SK-N-SH (cell line): ENCODE results near the gene PGP. TPM values are rescaled to one million over a fixed set of nuclear protein-coding genes. Genes with fewer than 3 reads are reported as not detected.

ENCODE experiments used
- CTCF ChIA-PET: fragments of 300-600, 350-600 bp; formaldehyde crosslinking; extraction: SDS; loops from one replicate; lab custom pipeline; 2021; lab: Yijun Ruan, JAX
- POLR2A ChIA-PET: fragments of 350-600 bp; sonication (Branson Sonifier 250); formaldehyde crosslinking; extraction: SDS; loops from one replicate; lab custom pipeline; 2020; ENCODE audit warnings: antibody characterized with exemption, inconsistent platforms; lab: Yijun Ruan, JAX
- DNase-seq: peaks from one replicate; pipeline ENCODE4 v3.0.0; 2012
- H2AFZ ChIP-seq: fragments of 200-600 bp; sonication (generic); 2 replicates; pipeline ENCODE4 v1.8.1; 2016; ENCODE audit warnings: antibody characterized with exemption, mild to moderate bottlenecking, low read depth
- H3F3A ChIP-seq: fragments of 200-600 bp; sonication (generic); replicated peaks from 2 replicates; pipeline ENCODE3; 2016; ENCODE audit warnings: antibody characterized with exemption, mild to moderate bottlenecking; ENCODE audit not compliant: insufficient read depth
- H3K27ac ChIP-seq, 2 experiments: fragments of 200-500 bp in 1 of 2; fragments of 200-600 bp in 1 of 2; sonication (Bioruptor generic) in 1 of 2; sonication (generic), shearing (Covaris generic) in 1 of 2; 2 replicates each; pipeline versions ENCODE4 v1.5.1 to v1.6.1; 2014 to 2016; ENCODE audit warnings: low read depth in 2 of 2, inconsistent platforms in 1 of 2, low read length in 1 of 2, mild to moderate bottlenecking in 1 of 2, mixed read lengths in 1 of 2
- H3K27me3 ChIP-seq: fragments of 200-600 bp; sonication (generic), shearing (Covaris generic); 2 replicates; pipeline ENCODE4 v1.6.1; 2016; ENCODE audit warnings: mixed run types; ENCODE audit not compliant: insufficient read depth
- H3K36me3 ChIP-seq, 2 experiments: fragments of 200-500 bp in 1 of 2; fragments of 200-600 bp in 1 of 2; sonication (Bioruptor generic) in 1 of 2; sonication (generic) in 1 of 2; replicated peaks in 1 of 2; 2 replicates each; pipeline versions ENCODE3 to v1.5.1; 2014 to 2016; ENCODE audit warnings: low read length in 1 of 2, mild to moderate bottlenecking in 1 of 2; ENCODE audit not compliant: insufficient read depth in 2 of 2, control insufficient read depth in 1 of 2
- H3K4me1 ChIP-seq, 2 experiments: fragments of 200-500 bp in 1 of 2; fragments of 200-600 bp in 1 of 2; sonication (Bioruptor generic) in 1 of 2; sonication (generic), shearing (Covaris generic) in 1 of 2; 2 replicates each; pipeline versions ENCODE4 v1.5.1 to v1.6.1; 2014 to 2016; ENCODE audit warnings: low read depth in 1 of 2, low read length in 1 of 2, mixed run types in 1 of 2; ENCODE audit not compliant: insufficient read depth in 2 of 2, control insufficient read depth in 1 of 2
- H3K4me2 ChIP-seq: fragments of 200-600 bp; sonication (generic), shearing (Covaris generic); 2 replicates; pipeline ENCODE4 v1.6.1; 2017; ENCODE audit warnings: mixed run types
- H3K4me3 ChIP-seq, 2 experiments: fragments of 200-500 bp in 1 of 2; fragments of 200-600 bp in 1 of 2; sonication (Bioruptor generic) in 1 of 2; sonication (generic), shearing (Covaris generic) in 1 of 2; 2 replicates each; pipeline versions ENCODE4 v1.5.1 to v1.8.1; 2014 to 2016; ENCODE audit warnings: low read depth in 2 of 2, inconsistent platforms in 1 of 2, low read length in 1 of 2, mild to moderate bottlenecking in 1 of 2, mixed read lengths in 1 of 2, moderate library complexity in 1 of 2
- H3K79me2 ChIP-seq: fragments of 200-600 bp; sonication (generic); 2 replicates; pipeline ENCODE4 v1.8.1; 2017; ENCODE audit warnings: mild to moderate bottlenecking; ENCODE audit not compliant: insufficient read depth
- H3K9ac ChIP-seq: fragments of 200-600 bp; sonication (generic); 2 replicates; pipeline ENCODE4 v1.6.1; 2017; ENCODE audit warnings: mixed run types
- H3K9me2 ChIP-seq: fragments of 200-600 bp; sonication (generic); 2 replicates; pipeline ENCODE4 v1.6.1; 2017; ENCODE audit warnings: mixed run types
- H3K9me3 ChIP-seq: fragments of 200-600 bp; sonication (generic); 2 replicates; pipeline ENCODE4 v1.6.1; 2017; ENCODE audit warnings: mixed run types, mild to moderate bottlenecking, moderate library complexity
- H4K20me1 ChIP-seq: fragments of 200-600 bp; sonication (generic); 2 replicates; pipeline ENCODE4 v1.6.1; 2017; ENCODE audit warnings: mild to moderate bottlenecking, mixed run types; ENCODE audit not compliant: insufficient read depth
- CHD2 ChIP-seq: fragments of 150-350 bp; IDR thresholded peaks from 2 replicates; pipeline ENCODE4 v1.6.1; 2018; ENCODE audit warnings: low read length; ENCODE audit not compliant: partially characterized antibody
- ELF1 ChIP-seq: IDR thresholded peaks from 2 replicates; pipeline ENCODE4 v1.4.0; 2012
- FOSL2 ChIP-seq: IDR thresholded peaks from 2 replicates; pipeline ENCODE4 v1.4.0; 2012; ENCODE audit warnings: low read depth, mild to moderate bottlenecking, moderate library complexity, borderline replicate concordance
- FOXJ3 ChIP-seq: sonication (generic); formaldehyde crosslinking; IDR thresholded peaks from 2 replicates; pipeline ENCODE4 v1.5.1; 2020; ENCODE audit warnings: mild to moderate bottlenecking, missing genetic modification reagents
- JUND ChIP-seq: IDR thresholded peaks from 2 replicates; pipeline ENCODE4 v1.4.0; 2012
- MXI1 ChIP-seq: IDR thresholded peaks from 2 replicates; pipeline ENCODE4 v1.6.1; 2012; ENCODE audit warnings: mild to moderate bottlenecking, low read depth, low read length, improper control_type of control experiment
- POLR2AphosphoS5 ChIP-seq: IDR thresholded peaks from 2 replicates; pipeline ENCODE4 v1.6.1; 2012; ENCODE audit warnings: low read depth, low read length
- RAD21 ChIP-seq: IDR thresholded peaks from 2 replicates; pipeline ENCODE4 v1.6.1; 2012; ENCODE audit warnings: mild to moderate bottlenecking, low read length
- RCOR1 ChIP-seq: fragments of 150-350 bp; IDR thresholded peaks from 2 replicates; pipeline ENCODE4 v1.6.1; 2017; ENCODE audit warnings: antibody characterized with exemption, low read length
- TCF12 ChIP-seq: IDR thresholded peaks from 2 replicates; pipeline ENCODE4 v1.4.0; 2012
- TEAD4 ChIP-seq: IDR thresholded peaks from 2 replicates; pipeline ENCODE4 v1.4.0; 2012; ENCODE audit warnings: mild to moderate bottlenecking, borderline replicate concordance; ENCODE audit not compliant: insufficient read depth
- YY1 ChIP-seq: IDR thresholded peaks from 2 replicates; pipeline ENCODE4 v1.4.0; 2012; ENCODE audit warnings: low read depth, mild to moderate bottlenecking
- WGBS: methylation state at CpG from one replicate; pipeline ENCODE4 v1.1.6; 2017; ENCODE audit warnings: low lambda C conversion rate; 5-methylcytosine and 5-hydroxymethylcytosine counted together
- polyA plus RNA-seq, 3 experiments: library from polyadenylated mRNA; depleted of rRNA; stranded (reverse); fragments of >200 nt; gene quantifications; 2 replicates each; pipeline ENCODE4 v1.2.3, GENCODE V29; 2012
- TF ChIP-seq, protein P1 (sequence below): IDR thresholded peaks from 2 replicates; pipeline ENCODE4; 2012
- TF ChIP-seq, protein P2 (sequence below): fragments of 200-600 bp; sonication (generic); IDR thresholded peaks from 2 replicates; pipeline ENCODE4 v1.6.1; 2017; ENCODE audit warnings: antibody characterized with exemption, mild to moderate bottlenecking, moderate library complexity
- TF ChIP-seq, protein P3 (sequence below): IDR thresholded peaks from 2 replicates; pipeline ENCODE4 v1.4.0; 2012; ENCODE audit warnings: low read depth, borderline replicate concordance
- TF ChIP-seq, protein P4 (sequence below): fragments of 150-350 bp; IDR thresholded peaks from 2 replicates; pipeline ENCODE4 v1.6.1; 2016; ENCODE audit warnings: mild to moderate bottlenecking, low read depth, low read length

PGP gene
- polyA plus RNA-seq, 1 of the 3 experiments (the other 2 are of a cell fraction) = 10.3 TPM

DNA sequence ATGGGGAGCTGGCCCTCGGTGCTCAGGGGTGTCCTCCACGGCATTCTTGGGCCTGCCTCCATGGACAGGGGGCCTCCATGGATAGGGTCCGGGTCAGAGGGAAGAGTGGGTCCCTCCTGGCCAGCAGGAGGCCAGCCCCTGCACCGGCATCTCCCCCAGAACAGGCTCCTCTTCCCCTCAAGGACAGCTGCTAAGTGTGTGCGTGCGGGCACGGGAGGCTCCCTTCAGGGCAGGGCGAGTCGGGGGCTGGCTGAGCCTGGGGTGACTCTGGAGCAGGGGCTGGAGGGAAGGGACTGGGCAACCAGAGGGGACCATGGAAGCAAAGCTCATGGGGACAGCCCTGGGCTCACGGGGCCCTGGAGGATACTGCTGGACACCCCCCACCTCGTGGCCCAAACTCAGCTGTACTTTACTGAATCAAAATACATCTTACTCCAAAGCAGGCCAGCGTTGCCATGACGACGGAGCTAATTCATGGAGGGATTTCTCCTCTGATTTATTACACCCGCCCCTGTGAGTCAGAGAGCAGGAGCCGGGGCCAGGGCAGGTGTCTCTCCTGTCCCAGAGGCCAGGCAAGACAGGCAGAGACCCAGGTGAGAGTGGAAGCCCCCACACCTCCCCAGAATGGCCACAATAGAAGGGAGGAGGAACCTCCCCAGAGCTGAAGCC is 20.3 kb downstream of the PGP start:
- no peak overlapping the region for H2AFZ ChIP-seq
- no peaks in the 10 kb centered on the region for H3K9me3 ChIP-seq
- no peaks in the 10 kb centered on the region for H3K9me2 ChIP-seq
- H3K9ac ChIP-seq = no peak overlapping the region
- CTCF ChIA-PET = interaction anchor here (0.6 to 3.6 kb wide), 22 partner anchors 10 to 307 kb away, joined by 3 to 33 read pairs (median 4); partner anchors contain the start of genes ABCA3, BRICD5, CCNF and ECI1
- H3F3A ChIP-seq = no peaks in the 10 kb centered on the region
- POLR2A ChIA-PET = interaction anchor here (0.8 to 3.3 kb wide), 5 partner anchors 11 to 57 kb away, joined by 3 to 18 read pairs (median 5); partner anchors contain the start of genes ECI1 and TRAF7
- WGBS = 69% methylated on average over 6 of the region's 16 CpGs
- H3K4me2 ChIP-seq = no peak overlapping the region
- no peak for DNase-seq
- H3K27ac ChIP-seq = no peak overlapping the region
- H3K4me1 ChIP-seq = peaks cover 0 to 18% of the 10 kb centered on the region in 2 experiments; a peak in 1 of 4 replicates
- H3K4me3 ChIP-seq = no peak overlapping the region
- no peaks in the 10 kb centered on the region for H4K20me1 ChIP-seq
- H3K36me3 ChIP-seq = no peaks in the 10 kb centered on the region
- TF ChIP-seq CHD2 (no peak), RAD21 (no peak), RCOR1 (no peak), FOSL2 (no peak), MXI1 (no peak), YY1 (no peak), POLR2AphosphoS5 (no peak), TCF12 (no peak), JUND (no peak), ELF1 (no peak), FOXJ3 (no peak), TEAD4 (no peak)
- TF ChIP-seq, protein P1, sequence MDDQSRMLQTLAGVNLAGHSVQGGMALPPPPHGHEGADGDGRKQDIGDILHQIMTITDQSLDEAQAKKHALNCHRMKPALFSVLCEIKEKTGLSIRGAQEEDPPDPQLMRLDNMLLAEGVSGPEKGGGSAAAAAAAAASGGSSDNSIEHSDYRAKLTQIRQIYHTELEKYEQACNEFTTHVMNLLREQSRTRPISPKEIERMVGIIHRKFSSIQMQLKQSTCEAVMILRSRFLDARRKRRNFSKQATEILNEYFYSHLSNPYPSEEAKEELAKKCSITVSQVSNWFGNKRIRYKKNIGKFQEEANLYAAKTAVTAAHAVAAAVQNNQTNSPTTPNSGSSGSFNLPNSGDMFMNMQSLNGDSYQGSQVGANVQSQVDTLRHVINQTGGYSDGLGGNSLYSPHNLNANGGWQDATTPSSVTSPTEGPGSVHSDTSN = no peak
- TF ChIP-seq, protein P2, sequence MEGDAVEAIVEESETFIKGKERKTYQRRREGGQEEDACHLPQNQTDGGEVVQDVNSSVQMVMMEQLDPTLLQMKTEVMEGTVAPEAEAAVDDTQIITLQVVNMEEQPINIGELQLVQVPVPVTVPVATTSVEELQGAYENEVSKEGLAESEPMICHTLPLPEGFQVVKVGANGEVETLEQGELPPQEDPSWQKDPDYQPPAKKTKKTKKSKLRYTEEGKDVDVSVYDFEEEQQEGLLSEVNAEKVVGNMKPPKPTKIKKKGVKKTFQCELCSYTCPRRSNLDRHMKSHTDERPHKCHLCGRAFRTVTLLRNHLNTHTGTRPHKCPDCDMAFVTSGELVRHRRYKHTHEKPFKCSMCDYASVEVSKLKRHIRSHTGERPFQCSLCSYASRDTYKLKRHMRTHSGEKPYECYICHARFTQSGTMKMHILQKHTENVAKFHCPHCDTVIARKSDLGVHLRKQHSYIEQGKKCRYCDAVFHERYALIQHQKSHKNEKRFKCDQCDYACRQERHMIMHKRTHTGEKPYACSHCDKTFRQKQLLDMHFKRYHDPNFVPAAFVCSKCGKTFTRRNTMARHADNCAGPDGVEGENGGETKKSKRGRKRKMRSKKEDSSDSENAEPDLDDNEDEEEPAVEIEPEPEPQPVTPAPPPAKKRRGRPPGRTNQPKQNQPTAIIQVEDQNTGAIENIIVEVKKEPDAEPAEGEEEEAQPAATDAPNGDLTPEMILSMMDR = no peak
- TF ChIP-seq, protein P3, sequence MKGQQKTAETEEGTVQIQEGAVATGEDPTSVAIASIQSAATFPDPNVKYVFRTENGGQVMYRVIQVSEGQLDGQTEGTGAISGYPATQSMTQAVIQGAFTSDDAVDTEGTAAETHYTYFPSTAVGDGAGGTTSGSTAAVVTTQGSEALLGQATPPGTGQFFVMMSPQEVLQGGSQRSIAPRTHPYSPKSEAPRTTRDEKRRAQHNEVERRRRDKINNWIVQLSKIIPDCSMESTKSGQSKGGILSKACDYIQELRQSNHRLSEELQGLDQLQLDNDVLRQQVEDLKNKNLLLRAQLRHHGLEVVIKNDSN = no peak
- TF ChIP-seq, protein P4, sequence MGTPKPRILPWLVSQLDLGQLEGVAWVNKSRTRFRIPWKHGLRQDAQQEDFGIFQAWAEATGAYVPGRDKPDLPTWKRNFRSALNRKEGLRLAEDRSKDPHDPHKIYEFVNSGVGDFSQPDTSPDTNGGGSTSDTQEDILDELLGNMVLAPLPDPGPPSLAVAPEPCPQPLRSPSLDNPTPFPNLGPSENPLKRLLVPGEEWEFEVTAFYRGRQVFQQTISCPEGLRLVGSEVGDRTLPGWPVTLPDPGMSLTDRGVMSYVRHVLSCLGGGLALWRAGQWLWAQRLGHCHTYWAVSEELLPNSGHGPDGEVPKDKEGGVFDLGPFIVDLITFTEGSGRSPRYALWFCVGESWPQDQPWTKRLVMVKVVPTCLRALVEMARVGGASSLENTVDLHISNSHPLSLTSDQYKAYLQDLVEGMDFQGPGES = no peak
- no peaks in the 10 kb centered on the region for H3K27me3 ChIP-seq
- no peaks in the 10 kb centered on the region for H3K79me2 ChIP-seq
